Liver (tissue), 9 donors: ENCODE measurements around the gene NECAB2. TPM values are rescaled to one million over a fixed set of nuclear protein-coding genes. Genes with fewer than 3 reads are reported as not detected.

Experiments
- DNase-seq: peaks from one replicate; pipeline ENCODE4 v3.0.0-alpha.2; 2017; ENCODE audit warnings: low spot score
- H3K27ac ChIP-seq, 2 donors: one replicate each; pipeline ENCODE4 v1.7.0; 2013; ENCODE audit warnings: inconsistent platforms in 2 of 2, low read length in 2 of 2, control low read depth in 1 of 2, low read depth in 1 of 2, mild to moderate bottlenecking in 1 of 2
- H3K27me3 ChIP-seq, 4 donors: one replicate each; pipeline versions ENCODE4 v1.6.1 to v1.7.0; 2013; ENCODE audit warnings: low read length in 3 of 4, inconsistent platforms in 1 of 4, mild to moderate bottlenecking in 1 of 4, moderate library complexity in 1 of 4; ENCODE audit not compliant: control insufficient read depth in 4 of 4, insufficient read depth in 4 of 4
- H3K36me3 ChIP-seq, 4 donors: one replicate each; pipeline versions ENCODE4 v1.6.1 to v1.7.0; 2013; ENCODE audit warnings: low read length in 3 of 4, mild to moderate bottlenecking in 3 of 4, low read depth in 1 of 4, moderate library complexity in 1 of 4; ENCODE audit not compliant: control insufficient read depth in 4 of 4, insufficient read depth in 3 of 4
- H3K4me1 ChIP-seq, 4 donors: one replicate each; pipeline versions ENCODE4 v1.6.1 to v1.7.0; 2013; ENCODE audit warnings: low read length in 3 of 4, mild to moderate bottlenecking in 3 of 4, moderate library complexity in 1 of 4; ENCODE audit not compliant: control insufficient read depth in 4 of 4, insufficient read depth in 4 of 4
- H3K4me3 ChIP-seq, 3 donors: one replicate each; pipeline versions ENCODE4 v1.6.1 to v1.7.0; 2013; ENCODE audit warnings: low read length in 3 of 3, control low read depth in 1 of 3, low read depth in 1 of 3, mild to moderate bottlenecking in 1 of 3
- H3K9ac ChIP-seq, 2 donors: one replicate each; pipeline ENCODE4 v1.7.0; 2013; ENCODE audit warnings: low read length in 2 of 2, mild to moderate bottlenecking in 2 of 2, moderate library complexity in 2 of 2, control low read depth in 1 of 2, low read depth in 1 of 2
- H3K9me3 ChIP-seq, 4 donors: one replicate each; pipeline versions ENCODE4 v1.6.1 to v1.7.0; 2013; ENCODE audit warnings: low read length in 3 of 4; ENCODE audit not compliant: control insufficient read depth in 4 of 4
- EGR1 ChIP-seq, 2 donors: IDR thresholded peaks; 2 replicates each; pipeline ENCODE4 v1.6.1; 2016 to 2018; ENCODE audit warnings: antibody characterized with exemption in 2 of 2, low read depth in 2 of 2
- FOXA1 ChIP-seq: IDR thresholded peaks from 2 replicates; pipeline ENCODE4 v1.6.1; 2016; ENCODE audit warnings: antibody characterized with exemption
- FOXA2 ChIP-seq: IDR thresholded peaks from 2 replicates; pipeline ENCODE4 v1.6.1; 2016; ENCODE audit warnings: antibody characterized with exemption
- GABPA ChIP-seq, 2 donors: IDR thresholded peaks in 1 of 2; conservative IDR thresholded peaks in 1 of 2; 2 replicates each; pipeline ENCODE4 v1.6.1; 2016; ENCODE audit warnings: antibody characterized with exemption in 2 of 2, mild to moderate bottlenecking in 1 of 2, moderate library complexity in 1 of 2
- HNF4A ChIP-seq, 2 donors: conservative IDR thresholded peaks; 2 replicates each; pipeline ENCODE4 v1.6.1; 2016; ENCODE audit warnings: antibody characterized with exemption in 2 of 2, mild to moderate bottlenecking in 2 of 2
- HNF4G ChIP-seq: IDR thresholded peaks from 2 replicates; pipeline ENCODE4 v1.6.1; 2016; ENCODE audit warnings: antibody characterized with exemption
- JUND ChIP-seq, 2 donors: IDR thresholded peaks; 2 replicates each; pipeline ENCODE4 v1.6.1; 2016; ENCODE audit warnings: antibody characterized with exemption in 2 of 2
- MAX ChIP-seq: IDR thresholded peaks from 2 replicates; pipeline ENCODE4 v1.6.1; 2016; ENCODE audit warnings: antibody characterized with exemption
- NR2F2 ChIP-seq: IDR thresholded peaks from 2 replicates; pipeline ENCODE4 v1.6.1; 2016; ENCODE audit warnings: antibody characterized with exemption
- RAD21 ChIP-seq, 2 donors: IDR thresholded peaks; 2 replicates each; pipeline ENCODE4 v1.6.1; 2016; ENCODE audit warnings: antibody characterized with exemption in 2 of 2, mild to moderate bottlenecking in 2 of 2
- RXRA ChIP-seq, 2 donors: IDR thresholded peaks; 2 replicates each; pipeline ENCODE4 v1.6.1; 2017 to 2018; ENCODE audit warnings: antibody characterized with exemption in 2 of 2, mild to moderate bottlenecking in 1 of 2
- SP1 ChIP-seq: IDR thresholded peaks from 2 replicates; pipeline ENCODE4 v1.6.1; 2018; ENCODE audit warnings: antibody characterized with exemption, mild to moderate bottlenecking
- TAF1 ChIP-seq: conservative IDR thresholded peaks from 2 replicates; pipeline ENCODE4 v1.6.1; 2016; ENCODE audit warnings: antibody characterized with exemption, mild to moderate bottlenecking
- YY1 ChIP-seq: IDR thresholded peaks from 2 replicates; pipeline ENCODE4 v1.6.1; 2016; ENCODE audit warnings: antibody characterized with exemption, mild to moderate bottlenecking
- ZBTB33 ChIP-seq: IDR thresholded peaks from 2 replicates; pipeline ENCODE4 v1.6.1; 2016; ENCODE audit warnings: antibody characterized with exemption
- WGBS: extraction: QIAGEN DNeasy Blood & Tissue Kit; methylation state at CpG from one replicate; pipeline ENCODE4 v1.1.7; 2013; 5-methylcytosine and 5-hydroxymethylcytosine counted together
- polyA plus RNA-seq, 2 donors: library from polyadenylated mRNA; stranded (reverse) in 1 of 2; unstranded in 1 of 2; fragments of 200-250 nt in 1 of 2; fragments of >200 nt in 1 of 2; fragmentation: Nextera tagmentation in 1 of 2; extraction: Ambion mirVana in 1 of 2; gene quantifications; one replicate each; pipeline versions ENCODE4 v1.2.1 to v1.2.3, GENCODE V29; 2013 to 2015
- total RNA-seq, 2 donors: library from RNA; depleted of rRNA; stranded (reverse); fragments of >200 nt; gene quantifications; one replicate each; pipeline ENCODE4 v1.2.3, GENCODE V29; 2014
- TF ChIP-seq, protein P1 (sequence below): IDR thresholded peaks from 2 replicates; pipeline ENCODE4 v1.6.1; 2016; ENCODE audit warnings: antibody characterized with exemption, mild to moderate bottlenecking
- TF ChIP-seq, protein P2 (sequence below): IDR thresholded peaks from 2 replicates; pipeline ENCODE4 v1.6.1; 2016; ENCODE audit warnings: antibody characterized with exemption
- TF ChIP-seq, protein P3 (sequence below): fragments of 150-350 bp; IDR thresholded peaks from 2 replicates; pipeline ENCODE4 v1.5.1; 2017; ENCODE audit warnings: improper control_type of control experiment, low read depth, low read length; ENCODE audit not compliant: missing input control
- donor health status: healthy.
- donor health status: healthy.
- donor health status: healthy.
- donor health status: healthy.
- donor health status: healthy.

The NECAB2 gene
- total and polyA plus RNA-seq, 4 donors, result 2.7 to 3.8 (median 2.9) TPM; not detected in 1

- TF ChIP-seq ZBTB33, result no peak
Observed at GRCh38 chr16:84001726-84002125, 33.7 kb downstream of the NECAB2 start (continued).

DNA sequence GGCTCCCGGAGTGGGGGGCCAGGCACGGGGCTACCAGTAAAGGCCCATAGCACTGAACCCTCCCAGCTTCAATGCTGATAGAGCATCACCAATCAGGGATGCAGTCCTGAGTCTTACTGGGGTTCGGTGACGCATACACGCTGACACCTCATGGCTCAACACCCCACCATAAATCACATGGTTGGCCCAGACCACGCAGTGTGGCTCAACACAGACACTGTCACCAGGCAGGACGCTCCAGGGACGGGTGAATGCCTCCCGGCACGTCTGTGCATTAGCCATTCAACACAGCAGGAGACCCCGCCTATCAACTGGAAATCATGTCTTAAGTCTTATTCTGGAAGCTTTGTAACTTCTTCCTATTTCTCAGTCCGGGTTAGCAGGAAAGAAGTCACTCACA is 35.0 kb downstream of the NECAB2 start:
- H3K4me3 ChIP-seq, result no peak overlapping the region
- WGBS, result 89% methylated on average over 12 of the region's 12 CpGs

More for the DNA sequence above, 35.0 kb downstream of the NECAB2 start:
- Histone ChIP-seq H3K27ac (no peak overlapping the region), H3K4me1 (no peaks in the 10 kb centered on the region), H3K9me3 (no peaks in the 10 kb centered on the region), H3K27me3 (no peaks in the 10 kb centered on the region), H3K9ac (no peak overlapping the region), H3K36me3 (peaks cover 0 to 15% (median 10%) of the 10 kb centered on the region in 4 donors)
- DNase-seq, result no peak
- TF ChIP-seq, protein P1, sequence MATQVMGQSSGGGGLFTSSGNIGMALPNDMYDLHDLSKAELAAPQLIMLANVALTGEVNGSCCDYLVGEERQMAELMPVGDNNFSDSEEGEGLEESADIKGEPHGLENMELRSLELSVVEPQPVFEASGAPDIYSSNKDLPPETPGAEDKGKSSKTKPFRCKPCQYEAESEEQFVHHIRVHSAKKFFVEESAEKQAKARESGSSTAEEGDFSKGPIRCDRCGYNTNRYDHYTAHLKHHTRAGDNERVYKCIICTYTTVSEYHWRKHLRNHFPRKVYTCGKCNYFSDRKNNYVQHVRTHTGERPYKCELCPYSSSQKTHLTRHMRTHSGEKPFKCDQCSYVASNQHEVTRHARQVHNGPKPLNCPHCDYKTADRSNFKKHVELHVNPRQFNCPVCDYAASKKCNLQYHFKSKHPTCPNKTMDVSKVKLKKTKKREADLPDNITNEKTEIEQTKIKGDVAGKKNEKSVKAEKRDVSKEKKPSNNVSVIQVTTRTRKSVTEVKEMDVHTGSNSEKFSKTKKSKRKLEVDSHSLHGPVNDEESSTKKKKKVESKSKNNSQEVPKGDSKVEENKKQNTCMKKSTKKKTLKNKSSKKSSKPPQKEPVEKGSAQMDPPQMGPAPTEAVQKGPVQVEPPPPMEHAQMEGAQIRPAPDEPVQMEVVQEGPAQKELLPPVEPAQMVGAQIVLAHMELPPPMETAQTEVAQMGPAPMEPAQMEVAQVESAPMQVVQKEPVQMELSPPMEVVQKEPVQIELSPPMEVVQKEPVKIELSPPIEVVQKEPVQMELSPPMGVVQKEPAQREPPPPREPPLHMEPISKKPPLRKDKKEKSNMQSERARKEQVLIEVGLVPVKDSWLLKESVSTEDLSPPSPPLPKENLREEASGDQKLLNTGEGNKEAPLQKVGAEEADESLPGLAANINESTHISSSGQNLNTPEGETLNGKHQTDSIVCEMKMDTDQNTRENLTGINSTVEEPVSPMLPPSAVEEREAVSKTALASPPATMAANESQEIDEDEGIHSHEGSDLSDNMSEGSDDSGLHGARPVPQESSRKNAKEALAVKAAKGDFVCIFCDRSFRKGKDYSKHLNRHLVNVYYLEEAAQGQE, result no peak
- TF ChIP-seq YY1, result no peak
- no peak for TF ChIP-seq NR2F2
- no peak for TF ChIP-seq MAX
- TF ChIP-seq HNF4A (conservative IDR thresholded peaks at IDR 0.05), result no peak
- no peak for TF ChIP-seq JUND (IDR thresholded peaks at IDR 0.05)
- no peak for TF ChIP-seq TAF1
- TF ChIP-seq, protein P2, sequence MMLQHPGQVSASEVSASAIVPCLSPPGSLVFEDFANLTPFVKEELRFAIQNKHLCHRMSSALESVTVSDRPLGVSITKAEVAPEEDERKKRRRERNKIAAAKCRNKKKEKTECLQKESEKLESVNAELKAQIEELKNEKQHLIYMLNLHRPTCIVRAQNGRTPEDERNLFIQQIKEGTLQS, result no peak
- no peak for TF ChIP-seq SP1
- no peak for TF ChIP-seq GABPA (IDR thresholded peaks at IDR 0.05 in 1 of 2, conservative IDR thresholded peaks at IDR 0.05 in 1 of 2)
- TF ChIP-seq RXRA (IDR thresholded peaks at IDR 0.05), result no peak
- TF ChIP-seq, protein P3, sequence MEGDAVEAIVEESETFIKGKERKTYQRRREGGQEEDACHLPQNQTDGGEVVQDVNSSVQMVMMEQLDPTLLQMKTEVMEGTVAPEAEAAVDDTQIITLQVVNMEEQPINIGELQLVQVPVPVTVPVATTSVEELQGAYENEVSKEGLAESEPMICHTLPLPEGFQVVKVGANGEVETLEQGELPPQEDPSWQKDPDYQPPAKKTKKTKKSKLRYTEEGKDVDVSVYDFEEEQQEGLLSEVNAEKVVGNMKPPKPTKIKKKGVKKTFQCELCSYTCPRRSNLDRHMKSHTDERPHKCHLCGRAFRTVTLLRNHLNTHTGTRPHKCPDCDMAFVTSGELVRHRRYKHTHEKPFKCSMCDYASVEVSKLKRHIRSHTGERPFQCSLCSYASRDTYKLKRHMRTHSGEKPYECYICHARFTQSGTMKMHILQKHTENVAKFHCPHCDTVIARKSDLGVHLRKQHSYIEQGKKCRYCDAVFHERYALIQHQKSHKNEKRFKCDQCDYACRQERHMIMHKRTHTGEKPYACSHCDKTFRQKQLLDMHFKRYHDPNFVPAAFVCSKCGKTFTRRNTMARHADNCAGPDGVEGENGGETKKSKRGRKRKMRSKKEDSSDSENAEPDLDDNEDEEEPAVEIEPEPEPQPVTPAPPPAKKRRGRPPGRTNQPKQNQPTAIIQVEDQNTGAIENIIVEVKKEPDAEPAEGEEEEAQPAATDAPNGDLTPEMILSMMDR, result no peak
- TF ChIP-seq ZBTB33, result no peak
- no peak for TF ChIP-seq EGR1 (IDR thresholded peaks at IDR 0.05; ENCODE audit: low read depth in 2 of 2)
- TF ChIP-seq FOXA2, result no peak
- no peak for TF ChIP-seq RAD21 (IDR thresholded peaks at IDR 0.05)
- no peak for TF ChIP-seq HNF4G
- no peak for TF ChIP-seq FOXA1
